NCI-H1436 treated with DMSO at 0.1 percent for 48 hours (cell line): ENCODE data around the gene AFF3.

Source experiments
- DNase-seq: peaks from one replicate; lab custom pipeline; 2025; lab: John Stamatoyannopoulos, UW

AFF3 gene

GRCh38 chr2:99857867-99858444, 284.4 kb downstream of the AFF3 start:
- no peak for DNase-seq

GRCh38 chr2:99857372-99857771, 285.0 kb downstream of the AFF3 start:
- no peak for DNase-seq

GRCh38 chr2:99856119-99856518, 286.3 kb downstream of the AFF3 start:
- DNase-seq: no peak

GRCh38 chr2:99854236-99854852, 288.0 kb downstream of the AFF3 start:
- no peak for DNase-seq

- no peak for DNase-seq
Measured at GRCh38 chr2:99852956-99853355, 289.4 kb downstream of the AFF3 start.

- DNase-seq: no peak
Measured at GRCh38 chr2:99852376-99852934, 289.9 kb downstream of the AFF3 start.

- DNase-seq: no peak
Measured at GRCh38 chr2:99851811-99852210, 290.6 kb downstream of the AFF3 start.

- DNase-seq: no peak
Measured at GRCh38 chr2:99851089-99851488, 291.3 kb downstream of the AFF3 start.

GRCh38 chr2:99850084-99850710, 292.2 kb downstream of the AFF3 start:
- DNase-seq: no peak

- DNase-seq: no peak
Measured at GRCh38 chr2:99846462-99847107, 295.8 kb downstream of the AFF3 start.

- no peak for DNase-seq
Measured at GRCh38 chr2:99845296-99845695, 297.1 kb downstream of the AFF3 start.

- DNase-seq: no peak
Measured at GRCh38 chr2:99842451-99842850, 299.9 kb downstream of the AFF3 start.

GRCh38 chr2:99841749-99842148, 300.6 kb downstream of the AFF3 start:
- DNase-seq: no peak

GRCh38 chr2:99840831-99841230, 301.6 kb downstream of the AFF3 start:
- no peak for DNase-seq

- DNase-seq: no peak
Measured at GRCh38 chr2:99836690-99837605, 305.4 kb downstream of the AFF3 start.

GRCh38 chr2:99834426-99834825, 308.0 kb downstream of the AFF3 start:
- DNase-seq: no peak

GRCh38 chr2:99833586-99834201, 308.7 kb downstream of the AFF3 start:
- no peak for DNase-seq

- DNase-seq: no peak
Measured at GRCh38 chr2:99832926-99833325, 309.5 kb downstream of the AFF3 start.

GRCh38 chr2:99831772-99832171, 310.6 kb downstream of the AFF3 start:
- DNase-seq: no peak

GRCh38 chr2:99827296-99827999, 314.9 kb downstream of the AFF3 start:
- no peak for DNase-seq

GRCh38 chr2:99825630-99826029, 316.8 kb downstream of the AFF3 start:
- no peak for DNase-seq
